Hematopoietic multipotent progenitor cell treated with erythropoietin and hydrocortisone succinate and interleukin-3 and kit ligand, for 4 days (in vitro differentiated cells): ENCODE measurements around the gene ZNF296.

Experiments used
- DNase-seq: peaks from one replicate; pipeline ENCODE4 v3.0.0-alpha.2; 2015

Gene ZNF296

GRCh38 chr19:45079911-45080370 lies 3.7 kb upstream of the ZNF296 start:
- DNase-seq: peak; percentile 75

GRCh38 chr19:45079063-45079910 lies 3.0 kb upstream of the ZNF296 start, which contains the start of gene GEMIN7:
Gene GEMIN7 (plus strand): TSS chr19:45079260. CDS start chr19:45090115, 10,855 bp downstream.
- DNase-seq: peak; percentile 91

GRCh38 chr19:45078390-45079062 lies 2.2 kb upstream of the ZNF296 start:
- DNase-seq: no peak

- DNase-seq: no peak
These were observed 813 bp upstream of the ZNF296 start for GRCh38 chr19:45076851-45077730.

GRCh38 chr19:45075301-45076028 lies 813 bp downstream of the ZNF296 start:
- DNase-seq: peak; percentile 98

- no peak for DNase-seq
These were observed 1.5 kb downstream of the ZNF296 start for GRCh38 chr19:45074744-45075300.

GRCh38 chr19:45071969-45072790 lies 4.1 kb downstream of the ZNF296 start:
- DNase-seq: no peak

- DNase-seq: no peak
These were observed 4.7 kb downstream of the ZNF296 start for GRCh38 chr19:45071545-45071938.

GRCh38 chr19:45070861-45071544 lies 5.3 kb downstream of the ZNF296 start:
- DNase-seq: no peak

- DNase-seq: no peak
These were observed 6.1 kb downstream of the ZNF296 start for GRCh38 chr19:45070214-45070613.

- peak; percentile 31 for DNase-seq
These were observed 7.2 kb downstream of the ZNF296 start for GRCh38 chr19:45069056-45069455.

GRCh38 chr19:45068041-45068440 lies 8.2 kb downstream of the ZNF296 start:
- DNase-seq: no peak

GRCh38 chr19:45066921-45067661 lies 9.2 kb downstream of the ZNF296 start:
- no peak for DNase-seq

GRCh38 chr19:45063851-45064801 lies 12.2 kb downstream of the ZNF296 start:
- no peak for DNase-seq

GRCh38 chr19:45061965-45062364 lies 14.3 kb downstream of the ZNF296 start:
- DNase-seq: no peak

GRCh38 chr19:45059258-45059965 lies 16.9 kb downstream of the ZNF296 start:
- peak; percentile 92 for DNase-seq

GRCh38 chr19:45058622-45059159 lies 17.6 kb downstream of the ZNF296 start:
- no peak for DNase-seq
